GM23338 (cell line): ENCODE results near the gene DHRS3. TPM values are rescaled to one million over a fixed set of nuclear protein-coding genes. Genes with fewer than 3 reads are reported as not detected.

Source experiments
- ATAC-seq: fragments of 200-7000 bp; cut with Tn5 transposase; 3 replicates; pipeline ENCODE4 v1.9.1; 2020
- DNase-seq: peaks from one replicate; pipeline ENCODE4 v3.0.0-alpha.2; 2015; ENCODE audit warnings: low spot score
- H2AFZ ChIP-seq: fragments of 200-600 bp; sonication (generic); 2 replicates; pipeline ENCODE4 v1.8.0; 2016; ENCODE audit warnings: antibody characterized with exemption, mild to moderate bottlenecking, moderate library complexity
- H3F3A ChIP-seq: fragments of 200-600 bp; sonication (generic); replicated peaks from 2 replicates; pipeline ENCODE4 v1.8.0; 2017; ENCODE audit warnings: antibody characterized with exemption, mixed run types, low read depth
- H3K27ac ChIP-seq: fragments of 200-600 bp; sonication (generic); 2 replicates; pipeline ENCODE4 v1.6.1; 2016; ENCODE audit warnings: low read depth
- H3K27me3 ChIP-seq: fragments of 200-600 bp; sonication (generic); 2 replicates; pipeline ENCODE4 v1.8.0; 2016; ENCODE audit warnings: mild to moderate bottlenecking, mixed run types, moderate library complexity; ENCODE audit not compliant: insufficient read depth
- H3K36me3 ChIP-seq: fragments of 200-600 bp; sonication (generic); 2 replicates; pipeline ENCODE4 v1.8.0; 2016; ENCODE audit warnings: mild to moderate bottlenecking; ENCODE audit not compliant: insufficient read depth
- H3K4me1 ChIP-seq: fragments of 200-600 bp; sonication (generic); 2 replicates; pipeline ENCODE4 v1.8.0; 2016; ENCODE audit warnings: mild to moderate bottlenecking, moderate library complexity; ENCODE audit not compliant: insufficient read depth
- H3K4me2 ChIP-seq: fragments of 200-600 bp; sonication (generic); 2 replicates; pipeline ENCODE4 v1.7.1; 2017; ENCODE audit warnings: mixed run types
- H3K4me3 ChIP-seq: fragments of 200-600 bp; sonication (generic); 2 replicates; pipeline ENCODE4 v1.6.1; 2016; ENCODE audit warnings: mixed run types
- H3K79me2 ChIP-seq: fragments of 200-600 bp; sonication (generic); replicated peaks from 2 replicates; pipeline ENCODE4 v1.8.0; 2017; ENCODE audit warnings: mild to moderate bottlenecking; ENCODE audit not compliant: insufficient read depth
- H3K9me2 ChIP-seq: fragments of 200-600 bp; sonication (generic); 2 replicates; pipeline ENCODE4 v1.8.0; 2017; ENCODE audit not compliant: insufficient read depth
- H4K20me1 ChIP-seq: fragments of 200-600 bp; sonication (generic); replicated peaks from 2 replicates; pipeline ENCODE4 v1.8.0; 2017; ENCODE audit warnings: mild to moderate bottlenecking; ENCODE audit not compliant: insufficient read depth
- H3K27ac Mint-ChIP-seq: 2 replicates; pipeline ENCODE4 v1.8.0; 2020; ENCODE audit warnings: inconsistent platforms, mild to moderate bottlenecking, moderate library complexity, mixed read lengths
- H3K27me3 Mint-ChIP-seq: 3 replicates; pipeline ENCODE4 v1.8.0; 2022; ENCODE audit warnings: low read depth, mild to moderate bottlenecking, moderate library complexity, mixed read lengths, inconsistent platforms; ENCODE audit not compliant: insufficient read depth, poor library complexity
- H3K36me3 Mint-ChIP-seq: 3 replicates; pipeline ENCODE4 v1.8.0; 2021; ENCODE audit warnings: low read depth, mild to moderate bottlenecking, inconsistent platforms, moderate library complexity, mixed read lengths
- H3K4me1 Mint-ChIP-seq: 3 replicates; pipeline ENCODE4 v1.8.0; 2020; ENCODE audit warnings: mild to moderate bottlenecking, inconsistent platforms, mixed read lengths
- H3K4me3 Mint-ChIP-seq: 3 replicates; pipeline ENCODE4 v1.8.0; 2021; ENCODE audit warnings: moderate library complexity, mild to moderate bottlenecking, inconsistent platforms, mixed read lengths
- H3K9me3 Mint-ChIP-seq: 3 replicates; pipeline ENCODE4 v1.8.0; 2020; ENCODE audit warnings: moderate library complexity, mild to moderate bottlenecking, inconsistent platforms, mixed read lengths
- CREB1 ChIP-seq: fragments of 250-450 bp; sonication (Bioruptor Pico); IDR thresholded peaks from 2 replicates; pipeline ENCODE4 v1.5.0; 2020; ENCODE audit warnings: low read depth, mild to moderate bottlenecking, moderate library complexity
- CTCF ChIP-seq, 2 experiments: fragments of 200-600 bp in 1 of 2; sonication (generic) in 1 of 2; conservative IDR thresholded peaks; 2 replicates each; pipeline versions ENCODE4 v1.5.1 to v1.6.1; 2016 to 2017; ENCODE audit warnings: antibody characterized with exemption in 2 of 2, low read depth in 2 of 2, mild to moderate bottlenecking in 2 of 2, moderate library complexity in 1 of 2
- ETS1 ChIP-seq: IDR thresholded peaks from 2 replicates; pipeline ENCODE4 v1.6.1; 2016; ENCODE audit warnings: antibody characterized with exemption
- EZH2phosphoT487 ChIP-seq: fragments of 200-600 bp; sonication (generic); IDR thresholded peaks from one replicate; pipeline ENCODE4 v1.8.1; 2018; ENCODE audit warnings: antibody characterized with exemption; ENCODE audit not compliant: unreplicated experiment
- JUNB ChIP-seq: IDR thresholded peaks from one replicate; pipeline ENCODE4 v1.6.1; 2016; ENCODE audit warnings: antibody characterized with exemption; ENCODE audit not compliant: unreplicated experiment
- POLR2AphosphoS5 ChIP-seq: IDR thresholded peaks from 2 replicates; pipeline ENCODE4 v1.6.1; 2016; ENCODE audit warnings: antibody characterized with exemption, low read depth
- ZNF114 ChIP-seq: fragments of 250-450 bp; sonication (Bioruptor Pico); IDR thresholded peaks from 2 replicates; pipeline ENCODE4 v1.5.0; 2020; ENCODE audit warnings: mild to moderate bottlenecking, moderate library complexity
- ZNF331 ChIP-seq: fragments of 250-450 bp; sonication (Bioruptor Pico); IDR thresholded peaks from 2 replicates; pipeline ENCODE4 v1.5.0; 2020; ENCODE audit warnings: low read depth, mild to moderate bottlenecking, moderate library complexity
- ZNF462 ChIP-seq: fragments of 250-450 bp; sonication (Bioruptor Pico); IDR thresholded peaks from 2 replicates; pipeline ENCODE4 v1.5.0; 2020; ENCODE audit warnings: mild to moderate bottlenecking, moderate library complexity
- polyA plus RNA-seq: library from polyadenylated mRNA; unstranded; fragments of >200 nt; fragmentation: Nextera tagmentation; extraction: Ambion mirVana; gene quantifications from 2 replicates; pipeline ENCODE4 v1.2.1, GENCODE V29; 2016
- total RNA-seq: library from RNA; depleted of rRNA; stranded (reverse); fragments of >200 nt; shearing (Covaris generic); gene quantifications from 2 replicates; pipeline ENCODE4 v1.2.3, GENCODE V29; 2014

The DHRS3 gene
- total and polyA plus RNA-seq, 2 experiments from 2014 or later, result 21.0 to 26.0 TPM

- Mint-ChIP-seq H3K4me3 (no peak overlapping the region), H3K27ac (no peak overlapping the region), H3K36me3 (peaks cover 34% of the 10 kb centered on the region), H3K27me3 (peaks cover 2% of the 10 kb centered on the region), H3K4me1 (no peaks in the 10 kb centered on the region), H3K9me3 (peaks cover 27% of the 10 kb centered on the region)
- no peaks in the 10 kb centered on the region for H4K20me1 ChIP-seq
- H3K79me2 ChIP-seq, result no peaks in the 10 kb centered on the region
- no peak for ATAC-seq
- no peak overlapping the region for H3K4me2 ChIP-seq
- no peak overlapping the region for H3K27ac ChIP-seq
- no peaks in the 10 kb centered on the region for H3K9me2 ChIP-seq
- H2AFZ ChIP-seq, result no peak overlapping the region
- no peak for DNase-seq
- TF ChIP-seq POLR2AphosphoS5, result no peak
- no peak for TF ChIP-seq ZNF331 (CRISPR knock-in tag)
- TF ChIP-seq ETS1, result no peak
- no peak for TF ChIP-seq EZH2phosphoT487
- H3F3A ChIP-seq, result no peaks in the 10 kb centered on the region
- H3K27me3 ChIP-seq, result no peaks in the 10 kb centered on the region
- H3K4me3 ChIP-seq, result no peak overlapping the region
- peaks cover 3% of the 10 kb centered on the region; the same call in 1 of the 2 replicates for H3K36me3 ChIP-seq
- no peaks in the 10 kb centered on the region for H3K4me1 ChIP-seq
Measured at GRCh38 chr1:12567288-12567819, 50.7 kb downstream of the DHRS3 start.

- Mint-ChIP-seq H3K27ac (no peak overlapping the region), H3K36me3 (peaks cover 32% of the 10 kb centered on the region), H3K27me3 (peaks cover 3% of the 10 kb centered on the region), H3K4me3 (no peak overlapping the region), H3K4me1 (no peaks in the 10 kb centered on the region), H3K9me3 (peaks cover 31% of the 10 kb centered on the region)
- H3K27me3 ChIP-seq, result no peaks in the 10 kb centered on the region
- no peak for ATAC-seq
- H3K4me3 ChIP-seq, result no peak overlapping the region
- H3K4me1 ChIP-seq, result no peaks in the 10 kb centered on the region
- H3F3A ChIP-seq, result no peaks in the 10 kb centered on the region
- no peaks in the 10 kb centered on the region for H4K20me1 ChIP-seq
- H3K9me2 ChIP-seq, result no peaks in the 10 kb centered on the region
- H3K27ac ChIP-seq, result no peak overlapping the region
- H3K79me2 ChIP-seq, result no peaks in the 10 kb centered on the region
- H3K36me3 ChIP-seq, result peaks cover 4% of the 10 kb centered on the region; the same call in 1 of the 2 replicates
- no peak for DNase-seq
- H3K4me2 ChIP-seq, result no peak overlapping the region
- H2AFZ ChIP-seq, result no peak overlapping the region
- no peak for TF ChIP-seq JUNB
- no peak for TF ChIP-seq CREB1
- no peak for TF ChIP-seq ETS1
- no peak for TF ChIP-seq CTCF (conservative IDR thresholded peaks at IDR 0.05; ENCODE audit: low read depth in 2 of 2)
- no peak for TF ChIP-seq ZNF114 (CRISPR knock-in tag)
- TF ChIP-seq ZNF462, result no peak
Measured at GRCh38 chr1:12566484-12567287, 51.3 kb downstream of the DHRS3 start.
